SJSA1 (cell line): ENCODE measurements around the gene ZC3H18. TPM values are rescaled to one million over a fixed set of nuclear protein-coding genes. Genes with fewer than 3 reads are reported as not detected.

ENCODE experiments used
- DNase-seq, 2 experiments: peaks; one replicate each; pipeline ENCODE4 v3.0.0-alpha.2; 2015 to 2020; ENCODE audit warnings: low spot score in 2 of 2, low read depth in 1 of 2
- H3K27ac ChIP-seq: fragments of 250-450 bp; sonication (Bioruptor Pico); 2 replicates; pipeline ENCODE4 v1.5.1; 2020; ENCODE audit warnings: mild to moderate bottlenecking, moderate library complexity
- H3K27me3 ChIP-seq: fragments of 250-450 bp; sonication (Bioruptor Pico); replicated peaks from 2 replicates; pipeline ENCODE4 v1.5.1; 2020; ENCODE audit warnings: mild to moderate bottlenecking, moderate library complexity
- H3K36me3 ChIP-seq: fragments of 250-450 bp; sonication (Bioruptor Pico); 2 replicates; pipeline ENCODE4 v1.5.1; 2020; ENCODE audit warnings: mild to moderate bottlenecking
- H3K4me1 ChIP-seq: fragments of 250-450 bp; sonication (Bioruptor Pico); replicated peaks from 2 replicates; pipeline ENCODE4 v1.6.1; 2021; ENCODE audit warnings: mild to moderate bottlenecking
- H3K4me3 ChIP-seq: fragments of 250-450 bp; sonication (Bioruptor Pico); 2 replicates; pipeline ENCODE4 v1.5.1; 2020; ENCODE audit warnings: mild to moderate bottlenecking
- H3K9me3 ChIP-seq: fragments of 250-450 bp; sonication (Bioruptor Pico); replicated peaks from 2 replicates; pipeline ENCODE4 v1.5.1; 2020; ENCODE audit warnings: mild to moderate bottlenecking
- total RNA-seq: library from RNA; depleted of rRNA; stranded (reverse); fragments of >200 nt; shearing (Covaris generic); gene quantifications from 2 replicates; pipeline ENCODE4 v1.2.3, GENCODE V29; 2014; rRNA removed

Gene ZC3H18
- total RNA-seq, 1 experiment from 2014 or later = 14.6 TPM

DNA sequence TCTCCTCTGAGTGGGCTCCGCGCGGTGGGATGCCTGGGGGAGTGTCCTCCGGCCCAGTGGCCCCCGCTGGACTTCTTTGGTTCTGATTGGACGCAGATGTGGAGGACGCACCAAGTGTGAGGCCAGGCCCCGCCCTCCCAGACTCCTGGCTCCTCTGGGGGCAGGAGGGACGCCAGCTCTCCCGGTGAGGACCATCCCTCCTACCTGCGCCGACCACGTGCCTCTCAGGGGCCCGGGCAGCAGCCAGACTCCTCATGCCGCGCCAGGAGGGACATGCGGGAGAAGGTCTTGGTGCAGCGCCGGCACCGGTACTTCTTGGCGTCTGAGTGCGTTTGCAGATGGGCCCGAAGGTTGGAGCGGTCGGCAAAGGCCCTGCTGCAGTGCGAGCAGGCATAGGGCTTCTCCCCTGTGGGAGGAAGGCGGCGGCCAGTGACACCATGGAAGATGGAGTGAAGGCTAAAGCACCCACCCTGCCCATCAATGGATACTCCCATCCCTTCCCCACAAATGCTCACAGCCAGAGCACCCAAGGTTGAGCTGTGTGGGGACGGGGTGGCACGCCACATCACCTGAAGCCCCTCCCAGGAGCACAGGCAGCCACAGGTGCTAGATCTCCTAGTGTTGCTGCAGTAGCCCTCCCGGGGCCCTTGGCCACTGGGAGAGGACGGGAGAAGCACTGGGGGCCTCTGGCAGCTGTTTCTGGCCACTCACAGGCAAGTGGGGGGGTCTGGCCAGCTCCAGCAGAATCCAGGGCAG is 108.2 kb downstream of the ZC3H18 start:
- Histone ChIP-seq H3K36me3 (no peaks in the 10 kb centered on the region), H3K27me3 (no peaks in the 10 kb centered on the region), H3K9me3 (no peaks in the 10 kb centered on the region), H3K4me3 (no peak overlapping the region), H3K4me1 (no peaks in the 10 kb centered on the region), H3K27ac (no peak overlapping the region)
- peak in 1 of 2 experiments; percentile 49 for DNase-seq

DNA sequence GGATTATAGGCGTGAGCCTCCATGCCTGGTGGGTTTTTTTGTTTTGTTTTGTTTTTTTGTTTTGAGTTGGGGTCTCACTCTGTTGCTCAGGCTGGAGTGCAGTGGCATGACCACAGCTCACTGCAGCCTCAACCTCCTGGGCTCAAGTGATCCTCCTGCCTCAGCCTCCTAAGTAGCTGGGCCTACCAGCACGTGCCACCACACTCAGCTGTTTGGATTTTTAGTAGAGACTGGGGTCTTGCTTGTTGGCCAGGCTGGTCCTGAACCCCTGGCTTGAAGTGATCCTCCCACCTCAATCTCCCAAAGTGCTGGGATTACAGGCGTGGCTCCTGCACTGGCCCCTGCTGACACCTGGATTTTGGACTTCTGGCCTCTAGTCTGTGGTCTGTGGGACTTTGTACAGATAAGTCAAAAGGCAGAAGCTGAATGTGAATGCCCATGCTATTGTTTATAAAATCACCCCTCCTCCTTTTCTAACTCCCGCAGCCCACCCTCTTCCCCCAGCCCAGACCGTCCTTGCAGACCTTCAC is 110.4 kb downstream of the ZC3H18 start:
- Histone ChIP-seq H3K4me3 (no peak overlapping the region), H3K36me3 (no peaks in the 10 kb centered on the region), H3K27me3 (peaks cover 10% of the 10 kb centered on the region), H3K9me3 (no peaks in the 10 kb centered on the region), H3K4me1 (peaks cover 9% of the 10 kb centered on the region), H3K27ac (no peak overlapping the region)
- no peak for DNase-seq

DNA sequence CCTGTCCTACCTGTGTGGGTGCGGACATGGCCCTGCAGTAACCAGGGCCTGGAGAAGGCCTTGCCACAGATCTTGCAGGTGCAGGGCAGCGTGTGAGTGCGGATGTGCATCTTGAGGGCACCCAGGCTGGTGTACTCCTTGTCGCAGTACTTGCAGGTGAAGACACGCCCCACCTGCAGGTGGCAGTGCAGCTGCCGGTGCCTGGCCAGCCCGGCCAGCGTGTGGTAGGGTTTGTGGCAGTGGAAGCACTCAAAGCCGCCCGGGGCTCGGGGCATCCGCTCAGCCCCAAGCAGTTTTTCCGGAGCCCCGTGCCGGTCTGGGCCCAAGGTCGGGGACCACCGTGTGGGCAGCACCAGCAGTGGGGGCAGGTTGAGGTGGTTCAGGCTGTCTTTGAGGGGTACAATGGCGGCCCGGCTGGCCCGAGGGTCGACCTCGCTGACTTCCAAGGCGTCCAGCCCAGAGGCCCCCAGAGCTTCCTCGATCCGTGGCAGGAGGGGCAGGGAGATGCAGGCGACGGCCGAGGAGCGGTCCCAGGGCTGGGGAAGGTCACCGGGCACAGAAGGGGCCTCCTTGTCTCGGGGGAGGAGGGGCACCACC is 111.0 kb downstream of the ZC3H18 start:
- Histone ChIP-seq H3K9me3 (no peaks in the 10 kb centered on the region), H3K27ac (no peak overlapping the region), H3K36me3 (no peaks in the 10 kb centered on the region), H3K4me3 (no peak overlapping the region), H3K4me1 (peaks cover 15% of the 10 kb centered on the region), H3K27me3 (peaks cover 15% of the 10 kb centered on the region)
- peak in 1 of 2 experiments; percentile 45 for DNase-seq

Other genes starting within 250 kb of the ZC3H18 start
- 2.0 and 3.6 TPM in 2 replicates for gene ZNF469, start 187.4 kb upstream of the ZC3H18 start, total RNA-seq
- gene ZFPM1, start 117.1 kb upstream of the ZC3H18 start, total RNA-seq = 0.38 and 0.92 TPM in 2 replicates
- not detected in 2 replicates for gene IL17C, start 68.2 kb downstream of the ZC3H18 start, total RNA-seq
- not detected in 2 replicates for gene CYBA, start 80.7 kb downstream of the ZC3H18 start, total RNA-seq
- gene MVD, start 92.7 kb downstream of the ZC3H18 start, total RNA-seq = 38.4 and 42.6 TPM in 2 replicates
- 0.05 TPM in 1 of 2 replicates, not detected in the other for gene SNAI3, start 116.1 kb downstream of the ZC3H18 start, total RNA-seq
- 25.0 and 32.4 TPM in 2 replicates for gene RNF166, start 136.0 kb downstream of the ZC3H18 start, total RNA-seq
- 17.9 and 20.4 TPM in 2 replicates for gene CTU2, start 136.1 kb downstream of the ZC3H18 start, total RNA-seq
- gene PIEZO1, start 214.8 kb downstream of the ZC3H18 start, total RNA-seq = 142 and 181 TPM in 2 replicates
- gene CDT1, start 233.4 kb downstream of the ZC3H18 start, total RNA-seq = 36.7 and 45.7 TPM in 2 replicates
- 90.6 and 138 TPM in 2 replicates for gene APRT, start 241.5 kb downstream of the ZC3H18 start, total RNA-seq